Neural cell (in vitro differentiated cells): ENCODE results near the gene VWA8. TPM values are rescaled to one million over a fixed set of nuclear protein-coding genes. Genes with fewer than 3 reads are reported as not detected.

ENCODE experiments used
- H2AFZ ChIP-seq: fragments of 200-600, 300-800 bp; sonication (generic), shearing (Covaris generic); 2 replicates; pipeline ENCODE4 v1.6.0; 2014; ENCODE audit warnings: low read depth, mild to moderate bottlenecking, antibody characterized with exemption, low read length, moderate library complexity
- H3F3A ChIP-seq: fragments of 200-600 bp; shearing (Covaris generic); 2 replicates; pipeline ENCODE4 v1.6.1; 2016; ENCODE audit warnings: mild to moderate bottlenecking, moderate library complexity, mixed read lengths, antibody characterized with exemption, low read length; ENCODE audit not compliant: insufficient read depth, poor library complexity, severe bottlenecking
- H3K27ac ChIP-seq: fragments of 200-600, 300-800 bp; sonication (generic), shearing (Covaris generic); 2 replicates; pipeline ENCODE4 v1.5.1; 2014; ENCODE audit warnings: mild to moderate bottlenecking, low read length, moderate library complexity
- H3K27me3 ChIP-seq: fragments of 300-800, 200-600 bp; sonication (generic), shearing (Covaris generic); 2 replicates; pipeline ENCODE4 v1.6.0; 2014; ENCODE audit warnings: mild to moderate bottlenecking, low read depth, low read length, moderate library complexity; ENCODE audit not compliant: insufficient read depth
- H3K36me3 ChIP-seq: fragments of 300-800, 200-600 bp; sonication (generic), shearing (Covaris generic); 2 replicates; pipeline ENCODE4 v1.5.1; 2014; ENCODE audit warnings: mild to moderate bottlenecking, antibody characterized with exemption, low read length, moderate library complexity; ENCODE audit not compliant: insufficient read depth
- H3K4me2 ChIP-seq: fragments of 300-800, 200-600 bp; sonication (generic), shearing (Covaris generic); 2 replicates; pipeline ENCODE4 v1.6.0; 2014; ENCODE audit warnings: mild to moderate bottlenecking, low read length
- H3K4me3 ChIP-seq: fragments of 300-800, 200-600 bp; sonication (generic), shearing (Covaris generic); 2 replicates; pipeline ENCODE4 v1.5.1; 2014; ENCODE audit warnings: mild to moderate bottlenecking, low read length, moderate library complexity
- H3K79me2 ChIP-seq: fragments of 200-600 bp; shearing (Covaris generic); replicated peaks from 2 replicates; pipeline ENCODE4 v1.6.0; 2014; ENCODE audit warnings: mild to moderate bottlenecking, low read length, moderate library complexity; ENCODE audit not compliant: insufficient read depth
- H3K9ac ChIP-seq: fragments of 300-800, 200-600 bp; sonication (generic), shearing (Covaris generic); 2 replicates; pipeline ENCODE4 v1.6.1; 2016; ENCODE audit warnings: mild to moderate bottlenecking, low read length, mixed read lengths
- H3K9me2 ChIP-seq: fragments of 200-600 bp; shearing (Covaris generic); 2 replicates; pipeline ENCODE4 v1.6.1; 2016; ENCODE audit warnings: mild to moderate bottlenecking, low read length, mixed read lengths; ENCODE audit not compliant: insufficient read depth
- H3K9me3 ChIP-seq: fragments of 200-600, 300-800 bp; sonication (generic), shearing (Covaris generic); 2 replicates; pipeline ENCODE4 v1.6.1; 2016; ENCODE audit warnings: mild to moderate bottlenecking, mixed run types, low read length, moderate library complexity, mixed read lengths
- H4K20me1 ChIP-seq: fragments of 200-600 bp; shearing (Covaris generic); 2 replicates; pipeline ENCODE4 v1.6.1; 2016; ENCODE audit warnings: mild to moderate bottlenecking, mixed run types; ENCODE audit not compliant: insufficient read depth
- EP300 ChIP-seq: fragments of 450-650 bp; conservative IDR thresholded peaks from 2 replicates; pipeline ENCODE4 v1.6.1; 2014; ENCODE audit warnings: antibody characterized with exemption, mild to moderate bottlenecking, moderate library complexity; ENCODE audit not compliant: poor library complexity, severe bottlenecking
- EZH2 ChIP-seq: fragments of 200-600, 300-800 bp; shearing (Covaris generic), sonication (generic); IDR thresholded peaks from 2 replicates; pipeline ENCODE4 v1.6.1; 2014; ENCODE audit warnings: antibody characterized with exemption, low read length, borderline replicate concordance, mild to moderate bottlenecking; ENCODE audit not compliant: insufficient read depth, poor library complexity, severe bottlenecking
- MXI1 ChIP-seq: fragments of 450-650 bp; conservative IDR thresholded peaks from 2 replicates; pipeline ENCODE4 v1.6.1; 2014; ENCODE audit warnings: antibody characterized with exemption, mild to moderate bottlenecking; ENCODE audit not compliant: poor library complexity, severe bottlenecking
- POLR2AphosphoS5 ChIP-seq: IDR thresholded peaks from 2 replicates; pipeline ENCODE4 v1.6.1; 2012
- RAD21 ChIP-seq: fragments of 450-650 bp; conservative IDR thresholded peaks from 2 replicates; pipeline ENCODE4 v1.6.1; 2014; ENCODE audit warnings: antibody characterized with exemption, mild to moderate bottlenecking, moderate library complexity
- SMC3 ChIP-seq: fragments of 450-650 bp; conservative IDR thresholded peaks from 2 replicates; pipeline ENCODE4 v1.6.1; 2014; ENCODE audit warnings: antibody characterized with exemption, mild to moderate bottlenecking, moderate library complexity; ENCODE audit not compliant: poor library complexity
- TAF1 ChIP-seq: IDR thresholded peaks from 2 replicates; pipeline ENCODE4 v1.6.1; 2012; ENCODE audit warnings: low read depth
- polyA plus RNA-seq: library from polyadenylated mRNA; depleted of rRNA; stranded (reverse); fragments of >200 nt; gene quantifications from 2 replicates; pipeline ENCODE4 v1.2.3, GENCODE V29; 2014
- TF ChIP-seq, protein P1 (sequence below): IDR thresholded peaks from 2 replicates; pipeline ENCODE4 v1.6.1; 2012; ENCODE audit warnings: borderline replicate concordance
- TF ChIP-seq, protein P2 (sequence below): fragments of 450-650 bp; IDR thresholded peaks from 2 replicates; pipeline ENCODE4 v1.5.1; 2014; ENCODE audit warnings: antibody characterized with exemption, mild to moderate bottlenecking, moderate library complexity; ENCODE audit not compliant: poor library complexity, severe bottlenecking

Gene VWA8
- polyA plus RNA-seq, 1 donor from 2014 or later: 3.6 TPM

DNA sequence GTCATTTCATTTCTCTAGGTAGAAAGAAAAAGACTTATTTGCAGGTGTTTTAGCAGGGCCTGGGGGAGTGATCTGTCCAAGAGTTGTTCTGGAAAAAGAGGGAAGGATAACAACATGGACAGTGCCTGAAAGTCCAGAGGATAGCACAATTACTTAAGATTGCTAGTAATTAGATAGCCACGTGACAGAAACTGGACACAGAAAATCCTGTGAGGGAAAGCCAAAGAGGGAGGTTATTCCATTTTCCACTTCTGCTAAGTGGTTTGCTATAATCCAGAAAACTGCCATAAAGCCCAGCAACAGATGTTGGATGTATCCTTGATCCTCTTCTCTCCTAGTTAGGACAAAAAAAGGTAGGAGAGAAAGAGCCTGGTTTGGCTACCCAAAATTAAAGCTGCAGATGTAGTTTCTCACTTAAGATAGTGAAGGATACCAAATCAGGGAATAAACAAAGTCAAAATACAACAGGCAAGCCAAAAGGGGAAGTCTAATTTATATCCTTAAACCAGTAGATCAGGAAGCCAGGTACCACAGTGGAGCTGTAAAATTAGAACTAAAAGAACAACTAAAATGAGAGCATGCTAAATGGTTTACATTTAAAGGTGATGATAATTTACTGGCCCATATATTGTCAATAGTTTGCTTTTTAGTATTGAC is 140.2 kb downstream of the VWA8 start:
- Histone ChIP-seq H4K20me1 (no peaks in the 10 kb centered on the region), H2AFZ (no peak overlapping the region), H3K27me3 (no peaks in the 10 kb centered on the region), H3K9me3 (no peaks in the 10 kb centered on the region), H3K36me3 (no peaks in the 10 kb centered on the region), H3K9me2 (no peaks in the 10 kb centered on the region), H3K27ac (no peak overlapping the region), H3K9ac (no peak overlapping the region), H3K4me2 (no peak overlapping the region), H3K79me2 (no peaks in the 10 kb centered on the region), H3K4me3 (no peak overlapping the region), H3F3A (no peaks in the 10 kb centered on the region)
- TF ChIP-seq MXI1 (no peak), SMC3 (no peak), POLR2AphosphoS5 (no peak), TAF1 (no peak), RAD21 (no peak)
- TF ChIP-seq, protein P1, sequence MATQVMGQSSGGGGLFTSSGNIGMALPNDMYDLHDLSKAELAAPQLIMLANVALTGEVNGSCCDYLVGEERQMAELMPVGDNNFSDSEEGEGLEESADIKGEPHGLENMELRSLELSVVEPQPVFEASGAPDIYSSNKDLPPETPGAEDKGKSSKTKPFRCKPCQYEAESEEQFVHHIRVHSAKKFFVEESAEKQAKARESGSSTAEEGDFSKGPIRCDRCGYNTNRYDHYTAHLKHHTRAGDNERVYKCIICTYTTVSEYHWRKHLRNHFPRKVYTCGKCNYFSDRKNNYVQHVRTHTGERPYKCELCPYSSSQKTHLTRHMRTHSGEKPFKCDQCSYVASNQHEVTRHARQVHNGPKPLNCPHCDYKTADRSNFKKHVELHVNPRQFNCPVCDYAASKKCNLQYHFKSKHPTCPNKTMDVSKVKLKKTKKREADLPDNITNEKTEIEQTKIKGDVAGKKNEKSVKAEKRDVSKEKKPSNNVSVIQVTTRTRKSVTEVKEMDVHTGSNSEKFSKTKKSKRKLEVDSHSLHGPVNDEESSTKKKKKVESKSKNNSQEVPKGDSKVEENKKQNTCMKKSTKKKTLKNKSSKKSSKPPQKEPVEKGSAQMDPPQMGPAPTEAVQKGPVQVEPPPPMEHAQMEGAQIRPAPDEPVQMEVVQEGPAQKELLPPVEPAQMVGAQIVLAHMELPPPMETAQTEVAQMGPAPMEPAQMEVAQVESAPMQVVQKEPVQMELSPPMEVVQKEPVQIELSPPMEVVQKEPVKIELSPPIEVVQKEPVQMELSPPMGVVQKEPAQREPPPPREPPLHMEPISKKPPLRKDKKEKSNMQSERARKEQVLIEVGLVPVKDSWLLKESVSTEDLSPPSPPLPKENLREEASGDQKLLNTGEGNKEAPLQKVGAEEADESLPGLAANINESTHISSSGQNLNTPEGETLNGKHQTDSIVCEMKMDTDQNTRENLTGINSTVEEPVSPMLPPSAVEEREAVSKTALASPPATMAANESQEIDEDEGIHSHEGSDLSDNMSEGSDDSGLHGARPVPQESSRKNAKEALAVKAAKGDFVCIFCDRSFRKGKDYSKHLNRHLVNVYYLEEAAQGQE: no peak

DNA sequence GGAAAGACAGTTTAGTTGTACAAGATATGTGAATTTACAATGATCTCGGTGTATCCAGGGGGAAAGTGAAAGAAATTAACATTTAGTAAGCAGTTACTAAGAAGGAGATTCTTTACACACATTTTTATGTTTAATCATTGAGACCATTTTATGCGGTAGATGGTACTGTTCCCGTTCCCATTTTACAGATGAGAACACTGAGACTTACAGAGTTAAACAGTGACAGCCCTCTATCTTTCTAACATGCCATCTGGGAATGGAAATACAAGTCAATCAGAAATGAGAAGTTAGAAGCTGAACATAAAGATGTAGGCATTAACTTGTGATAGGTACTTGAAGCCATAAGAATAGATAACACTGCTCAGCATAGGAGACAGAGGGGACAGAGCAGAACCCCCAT is 144.9 kb downstream of the VWA8 start:
- Histone ChIP-seq H3K4me3 (no peak overlapping the region), H2AFZ (no peak overlapping the region), H3K27ac (no peak overlapping the region), H3K9me2 (no peaks in the 10 kb centered on the region), H3F3A (no peaks in the 10 kb centered on the region), H3K27me3 (no peaks in the 10 kb centered on the region), H3K4me2 (no peak overlapping the region), H3K9ac (no peak overlapping the region), H3K79me2 (no peaks in the 10 kb centered on the region), H3K9me3 (no peaks in the 10 kb centered on the region), H4K20me1 (no peaks in the 10 kb centered on the region), H3K36me3 (no peaks in the 10 kb centered on the region)
- TF ChIP-seq, protein P2, sequence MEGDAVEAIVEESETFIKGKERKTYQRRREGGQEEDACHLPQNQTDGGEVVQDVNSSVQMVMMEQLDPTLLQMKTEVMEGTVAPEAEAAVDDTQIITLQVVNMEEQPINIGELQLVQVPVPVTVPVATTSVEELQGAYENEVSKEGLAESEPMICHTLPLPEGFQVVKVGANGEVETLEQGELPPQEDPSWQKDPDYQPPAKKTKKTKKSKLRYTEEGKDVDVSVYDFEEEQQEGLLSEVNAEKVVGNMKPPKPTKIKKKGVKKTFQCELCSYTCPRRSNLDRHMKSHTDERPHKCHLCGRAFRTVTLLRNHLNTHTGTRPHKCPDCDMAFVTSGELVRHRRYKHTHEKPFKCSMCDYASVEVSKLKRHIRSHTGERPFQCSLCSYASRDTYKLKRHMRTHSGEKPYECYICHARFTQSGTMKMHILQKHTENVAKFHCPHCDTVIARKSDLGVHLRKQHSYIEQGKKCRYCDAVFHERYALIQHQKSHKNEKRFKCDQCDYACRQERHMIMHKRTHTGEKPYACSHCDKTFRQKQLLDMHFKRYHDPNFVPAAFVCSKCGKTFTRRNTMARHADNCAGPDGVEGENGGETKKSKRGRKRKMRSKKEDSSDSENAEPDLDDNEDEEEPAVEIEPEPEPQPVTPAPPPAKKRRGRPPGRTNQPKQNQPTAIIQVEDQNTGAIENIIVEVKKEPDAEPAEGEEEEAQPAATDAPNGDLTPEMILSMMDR: no peak
- TF ChIP-seq POLR2AphosphoS5 (no peak), RAD21 (no peak), MXI1 (no peak), TAF1 (no peak), SMC3 (no peak), EZH2 (no peak), EP300 (no peak)
- TF ChIP-seq, protein P1: no peak
